ENCODE measurements around the gene SLC7A6. TPM values are rescaled to one million over a fixed set of nuclear protein-coding genes. Genes with fewer than 3 reads are reported as not detected.
"Not testable (repeated sequence)": the region's sequence is repeated elsewhere in the genome, so short reads cannot be mapped to it uniquely, and the experiment has no call there.

The SLC7A6 gene
- total RNA-seq, 2 experiments from 2014 or later, result 53.1 to 79.5 TPM

- DNase-seq (ENCODE audit: low spot score), result no peak
- intact Hi-C loops (cut with micrococcal nuclease; ENCODE audit: unreplicated experiment), result no loop called here
- ChIA-PET POLR2A (interaction anchor here (0.7 to 1.4 kb wide), 4 partner anchors 9 to 687 kb away, joined by 3 to 6 read pairs (median 5); partner anchors contain the start of genes PRMT7 and SLC7A6OS), CTCF (ENCODE audit: unreplicated experiment) (interaction anchor here (1.2 kb wide), 1 partner anchor 25 kb away, joined by 4 read pairs; no protein-coding TSS in a partner anchor)
- Histone ChIP-seq H3K27ac (ENCODE audit: low read depth, low read length, poor library complexity, severe bottlenecking) (peak overlapping the region; percentile 25), H4K20me1 (ENCODE audit: insufficient read depth, low read length) (no peaks in the 10 kb centered on the region), H3K79me2 (ENCODE audit: insufficient read depth, low read depth, low read length) (peaks cover 28% of the 10 kb centered on the region; the same call in 1 of the 2 replicates), H3K4me2 (ENCODE audit: low read length) (no peak overlapping the region), H2AFZ (ENCODE audit: low read length) (no peak overlapping the region), H3K4me1 (ENCODE audit: insufficient read depth, low read length, poor library complexity, severe bottlenecking) (peaks cover 87% of the 10 kb centered on the region), H3K9me2 (ENCODE audit: insufficient read depth, low read length) (no peaks in the 10 kb centered on the region), H3K4me3 (ENCODE audit: low read depth, low read length, poor library complexity, severe bottlenecking) (no peak overlapping the region), H3K36me3 (ENCODE audit: insufficient read depth, low read length) (peaks cover 69% of the 10 kb centered on the region), H3K9me3 (ENCODE audit: low read length) (no peaks in the 10 kb centered on the region)
- BruUV-seq (replicated peaks), result no TSS peak
- TF ChIP-seq EZH2phosphoT487 (IDR thresholded peaks at IDR 0.05; ENCODE audit: borderline replicate concordance, low read depth, low read length), result no peak
- TF ChIP-seq, protein P1, sequence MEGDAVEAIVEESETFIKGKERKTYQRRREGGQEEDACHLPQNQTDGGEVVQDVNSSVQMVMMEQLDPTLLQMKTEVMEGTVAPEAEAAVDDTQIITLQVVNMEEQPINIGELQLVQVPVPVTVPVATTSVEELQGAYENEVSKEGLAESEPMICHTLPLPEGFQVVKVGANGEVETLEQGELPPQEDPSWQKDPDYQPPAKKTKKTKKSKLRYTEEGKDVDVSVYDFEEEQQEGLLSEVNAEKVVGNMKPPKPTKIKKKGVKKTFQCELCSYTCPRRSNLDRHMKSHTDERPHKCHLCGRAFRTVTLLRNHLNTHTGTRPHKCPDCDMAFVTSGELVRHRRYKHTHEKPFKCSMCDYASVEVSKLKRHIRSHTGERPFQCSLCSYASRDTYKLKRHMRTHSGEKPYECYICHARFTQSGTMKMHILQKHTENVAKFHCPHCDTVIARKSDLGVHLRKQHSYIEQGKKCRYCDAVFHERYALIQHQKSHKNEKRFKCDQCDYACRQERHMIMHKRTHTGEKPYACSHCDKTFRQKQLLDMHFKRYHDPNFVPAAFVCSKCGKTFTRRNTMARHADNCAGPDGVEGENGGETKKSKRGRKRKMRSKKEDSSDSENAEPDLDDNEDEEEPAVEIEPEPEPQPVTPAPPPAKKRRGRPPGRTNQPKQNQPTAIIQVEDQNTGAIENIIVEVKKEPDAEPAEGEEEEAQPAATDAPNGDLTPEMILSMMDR (conservative IDR thresholded peaks at IDR 0.05; ENCODE audit: low read length), result no peak
Observed at GRCh38 chr16:68288252-68288650, 23.9 kb downstream of the SLC7A6 start.

GRCh38 chr16:68288796-68289195, 24.5 kb downstream of the SLC7A6 start:
- POLR2A ChIA-PET, result interaction anchor here (0.7 to 3.4 kb wide), 9 partner anchors 10 to 1723 kb away, joined by 3 to 18 read pairs (median 5); partner anchors contain the start of genes PRMT7 and SLC7A6OS
- peak overlapping the region; percentile 49; the same call in 1 of the 2 replicates for H3K4me2 ChIP-seq (ENCODE audit: low read length)
- H3K9me2 ChIP-seq (ENCODE audit: insufficient read depth, low read length); DNase-seq (ENCODE audit: low spot score); H3K9me3 ChIP-seq (ENCODE audit: low read length); BruUV-seq (replicated peaks); H3K4me3 ChIP-seq (ENCODE audit: low read depth, low read length, poor library complexity, severe bottlenecking); intact Hi-C loops (cut with micrococcal nuclease; ENCODE audit: unreplicated experiment); H2AFZ ChIP-seq (ENCODE audit: low read length); H4K20me1 ChIP-seq (ENCODE audit: insufficient read depth, low read length): not testable (repeated sequence)
- peaks cover 75% of the 10 kb centered on the region for H3K36me3 ChIP-seq (ENCODE audit: insufficient read depth, low read length)
- CTCF ChIA-PET (ENCODE audit: unreplicated experiment), result interaction anchor here (1.2 kb wide), 1 partner anchor 26 kb away, joined by 4 read pairs; no protein-coding TSS in a partner anchor
- peak overlapping the region; percentile 66 for H3K27ac ChIP-seq (ENCODE audit: low read depth, low read length, poor library complexity, severe bottlenecking)
- H3K4me1 ChIP-seq (ENCODE audit: insufficient read depth, low read length, poor library complexity, severe bottlenecking), result peaks cover 82% of the 10 kb centered on the region
- H3K79me2 ChIP-seq (ENCODE audit: insufficient read depth, low read depth, low read length), result peaks cover 28% of the 10 kb centered on the region; the same call in 1 of the 2 replicates

DNA sequence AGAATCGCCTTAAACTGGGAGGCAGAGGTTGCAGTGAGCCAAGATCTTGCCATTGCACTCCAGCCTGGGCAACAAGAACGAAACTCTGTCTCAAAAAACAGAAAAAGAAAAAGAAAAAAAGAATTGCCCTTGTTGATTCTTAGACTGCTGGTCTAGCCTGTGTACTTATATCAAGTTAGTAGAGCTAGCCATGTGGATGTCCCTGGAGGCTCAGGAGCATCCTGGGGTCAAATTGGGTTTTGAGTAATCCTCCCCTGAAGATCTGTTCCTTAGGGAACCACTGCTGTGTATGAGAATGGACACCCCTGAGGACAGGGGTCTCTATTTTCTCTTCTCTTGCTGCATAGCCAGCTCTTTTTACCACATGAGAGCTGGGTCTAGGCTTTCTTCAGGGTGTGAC, 24.9 kb downstream of the SLC7A6 start:
- Histone ChIP-seq H2AFZ (ENCODE audit: low read length) (no peak overlapping the region), H3K9me3 (ENCODE audit: low read length) (no peaks in the 10 kb centered on the region), H4K20me1 (ENCODE audit: insufficient read depth, low read length) (no peaks in the 10 kb centered on the region), H3K4me3 (ENCODE audit: low read depth, low read length, poor library complexity, severe bottlenecking) (no peak overlapping the region), H3K79me2 (ENCODE audit: insufficient read depth, low read depth, low read length) (peaks cover 28% of the 10 kb centered on the region; the same call in 1 of the 2 replicates), H3K36me3 (ENCODE audit: insufficient read depth, low read length) (peaks cover 79% of the 10 kb centered on the region), H3K9me2 (ENCODE audit: insufficient read depth, low read length) (no peaks in the 10 kb centered on the region), H3K4me2 (ENCODE audit: low read length) (peak overlapping the region; percentile 49), H3K27ac (ENCODE audit: low read depth, low read length, poor library complexity, severe bottlenecking) (peak overlapping the region; percentile 66), H3K4me1 (ENCODE audit: insufficient read depth, low read length, poor library complexity, severe bottlenecking) (peaks cover 78% of the 10 kb centered on the region)
- TF ChIP-seq, protein P1 (conservative IDR thresholded peaks at IDR 0.05; ENCODE audit: low read length), result no peak
- TF ChIP-seq EZH2phosphoT487 (IDR thresholded peaks at IDR 0.05; ENCODE audit: borderline replicate concordance, low read depth, low read length), result no peak
- intact Hi-C loops (cut with micrococcal nuclease; ENCODE audit: unreplicated experiment), result no loop called here
- ChIA-PET CTCF (ENCODE audit: unreplicated experiment) (no interaction called here), POLR2A (interaction anchor here (0.5 to 3.4 kb wide), 11 partner anchors 9 to 1724 kb away, joined by 3 to 18 read pairs (median 4); partner anchors contain the start of genes PRMT7 and SLC7A6OS)
- no peak for DNase-seq (ENCODE audit: low spot score)
- no TSS peak for BruUV-seq (replicated peaks)

Measured in OCI-LY7 (cell line).